Smooth muscle cell (in vitro differentiated cells): ENCODE data around the gene SCAMP3. TPM values are rescaled to one million over a fixed set of nuclear protein-coding genes. Genes with fewer than 3 reads are reported as not detected.

Experiments used
- DNase-seq: peaks from one replicate; lab custom pipeline; 2025; ENCODE audit not compliant: unreplicated experiment; lab: John Stamatoyannopoulos, UW
- H2AFZ ChIP-seq: fragments of 200-600 bp; sonication (generic); 2 replicates; pipeline ENCODE4 v1.6.0; 2016; ENCODE audit warnings: antibody characterized with exemption, low read depth, mild to moderate bottlenecking
- H3F3A ChIP-seq: fragments of 200-600 bp; sonication (generic); 2 replicates; pipeline ENCODE4 v1.6.0; 2017; ENCODE audit warnings: antibody characterized with exemption, low read depth
- H3K27ac ChIP-seq: fragments of 200-600 bp; sonication (generic); 2 replicates; pipeline ENCODE4 v1.5.1; 2016; ENCODE audit warnings: low read depth, mild to moderate bottlenecking
- H3K27me3 ChIP-seq: fragments of 200-600 bp; sonication (generic); 2 replicates; pipeline ENCODE4 v1.6.1; 2016; ENCODE audit warnings: low read depth, mild to moderate bottlenecking
- H3K36me3 ChIP-seq: fragments of 200-600 bp; sonication (generic); 2 replicates; pipeline ENCODE4 v1.5.1; 2016; ENCODE audit warnings: low read depth
- H3K4me1 ChIP-seq: fragments of 200-600 bp; sonication (generic); 2 replicates; pipeline ENCODE4 v1.5.1; 2016; ENCODE audit warnings: low read depth
- H3K4me2 ChIP-seq: fragments of 200-600 bp; sonication (generic); 2 replicates; pipeline ENCODE4 v1.6.0; 2016; ENCODE audit warnings: mild to moderate bottlenecking
- H3K4me3 ChIP-seq: fragments of 200-600 bp; sonication (generic); 2 replicates; pipeline ENCODE4 v1.5.1; 2016; ENCODE audit warnings: mild to moderate bottlenecking
- H3K79me2 ChIP-seq: fragments of 200-600 bp; sonication (generic); 2 replicates; pipeline ENCODE4 v1.6.0; 2016; ENCODE audit warnings: low read depth, mild to moderate bottlenecking
- H3K9ac ChIP-seq: fragments of 200-600 bp; sonication (generic); 2 replicates; pipeline ENCODE4 v1.6.0; 2016; ENCODE audit warnings: low read depth
- H3K9me3 ChIP-seq: fragments of 200-600 bp; sonication (generic); replicated peaks from 2 replicates; pipeline ENCODE4 v1.5.1; 2016; ENCODE audit warnings: low read depth
- H4K20me1 ChIP-seq: fragments of 200-600 bp; sonication (generic); 2 replicates; pipeline ENCODE4 v1.6.0; 2016; ENCODE audit warnings: low read depth
- WGBS: methylation state at CpG from one replicate; pipeline ENCODE4 v1.1.7; 2016; ENCODE audit warnings: low lambda C conversion rate; 5-methylcytosine and 5-hydroxymethylcytosine counted together
- polyA plus RNA-seq: library from polyadenylated mRNA; unstranded; fragments of >200 nt; fragmentation: Nextera tagmentation; extraction: Ambion mirVana; gene quantifications from 2 replicates; pipeline ENCODE4 v1.2.1, GENCODE V29; 2016
- total RNA-seq: library from RNA; depleted of rRNA; stranded (reverse); fragments of >200 nt; gene quantifications from 2 replicates; pipeline ENCODE4 v1.2.3, GENCODE V29; 2014
- TF ChIP-seq, protein P1 (sequence below): fragments of 200-600 bp; sonication (generic); IDR thresholded peaks from 2 replicates; pipeline ENCODE4 v1.5.1; 2017; ENCODE audit warnings: borderline replicate concordance, mild to moderate bottlenecking, antibody characterized with exemption; ENCODE audit not compliant: insufficient read depth, poor library complexity, severe bottlenecking

Gene SCAMP3
- total and polyA plus RNA-seq, 2 experiments from 2014 or later = 51.4 to 118 TPM

DNA sequence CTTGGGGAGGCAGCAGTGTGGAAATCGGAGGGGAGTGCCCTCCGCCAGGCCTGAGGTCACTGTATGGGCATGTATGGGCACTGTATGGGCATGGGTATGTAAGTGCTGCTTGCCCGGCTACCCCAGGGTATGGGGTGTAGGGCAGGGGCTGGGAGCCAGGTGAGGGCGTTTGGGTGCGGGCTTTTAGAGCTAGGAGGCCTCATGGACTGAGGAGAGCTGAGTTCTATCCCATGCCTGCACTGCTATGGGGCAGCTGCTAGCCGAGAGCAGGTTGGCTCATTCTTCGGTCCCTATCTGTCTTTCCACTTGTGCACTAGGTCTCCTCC, 33.7 kb upstream of the SCAMP3 start:
- Histone ChIP-seq H2AFZ (no peak overlapping the region), H3K27me3 (peaks cover 48% of the 10 kb centered on the region)
- WGBS = 81% methylated on average over 7 of the region's 7 CpGs

DNA sequence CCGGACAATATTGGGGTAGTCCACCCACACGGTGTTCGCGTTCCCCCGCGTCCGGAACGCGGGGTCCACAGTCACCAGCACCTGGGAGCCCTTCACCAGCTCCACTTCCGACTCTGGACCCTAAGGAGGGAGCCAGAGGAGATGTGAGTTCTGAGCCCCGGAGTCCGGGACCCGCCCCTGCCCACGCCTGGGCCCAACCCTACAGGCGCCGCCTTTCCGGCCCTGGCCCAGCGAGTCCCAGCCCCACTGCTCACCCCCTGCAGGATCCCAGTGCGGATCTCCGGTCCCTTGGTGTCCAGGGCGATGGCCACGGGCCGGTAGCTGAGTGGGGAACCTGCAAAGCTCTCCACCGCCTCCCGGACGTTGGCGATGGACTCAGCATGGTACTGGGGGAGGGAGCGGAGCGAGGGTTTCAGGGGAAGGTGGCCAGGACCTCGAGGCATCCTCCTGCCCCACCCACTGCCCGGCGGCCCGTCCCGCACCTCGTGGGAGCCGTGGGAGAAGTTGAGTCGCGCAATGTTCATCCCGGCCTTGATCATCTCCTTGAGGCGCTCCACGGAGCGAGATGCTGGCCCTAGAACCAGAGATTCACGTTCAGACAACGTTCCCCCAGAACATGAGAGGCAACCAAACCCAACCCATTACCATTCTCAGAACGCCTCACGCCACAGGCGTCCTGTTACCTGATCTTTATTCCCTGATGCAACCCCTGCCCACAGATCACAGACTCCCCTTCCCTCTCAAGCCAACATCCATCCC, 33.2 kb upstream of the SCAMP3 start:
- no peak for DNase-seq
- peak overlapping the region; percentile 18 for H3K4me3 ChIP-seq
- no peaks in the 10 kb centered on the region for H3F3A ChIP-seq
- no peaks in the 10 kb centered on the region for H3K79me2 ChIP-seq
- no peaks in the 10 kb centered on the region for H4K20me1 ChIP-seq
- 9% methylated on average over 45 of the region's 47 CpGs for WGBS
- no peak overlapping the region for H2AFZ ChIP-seq
- H3K9me3 ChIP-seq = no peaks in the 10 kb centered on the region
- no peak overlapping the region for H3K9ac ChIP-seq
- no peak overlapping the region for H3K27ac ChIP-seq
- peaks cover 48% of the 10 kb centered on the region for H3K27me3 ChIP-seq
- H3K4me1 ChIP-seq = peaks cover 6% of the 10 kb centered on the region
- H3K36me3 ChIP-seq = no peaks in the 10 kb centered on the region
- H3K4me2 ChIP-seq = peak overlapping the region; percentile 77
- TF ChIP-seq, protein P1, sequence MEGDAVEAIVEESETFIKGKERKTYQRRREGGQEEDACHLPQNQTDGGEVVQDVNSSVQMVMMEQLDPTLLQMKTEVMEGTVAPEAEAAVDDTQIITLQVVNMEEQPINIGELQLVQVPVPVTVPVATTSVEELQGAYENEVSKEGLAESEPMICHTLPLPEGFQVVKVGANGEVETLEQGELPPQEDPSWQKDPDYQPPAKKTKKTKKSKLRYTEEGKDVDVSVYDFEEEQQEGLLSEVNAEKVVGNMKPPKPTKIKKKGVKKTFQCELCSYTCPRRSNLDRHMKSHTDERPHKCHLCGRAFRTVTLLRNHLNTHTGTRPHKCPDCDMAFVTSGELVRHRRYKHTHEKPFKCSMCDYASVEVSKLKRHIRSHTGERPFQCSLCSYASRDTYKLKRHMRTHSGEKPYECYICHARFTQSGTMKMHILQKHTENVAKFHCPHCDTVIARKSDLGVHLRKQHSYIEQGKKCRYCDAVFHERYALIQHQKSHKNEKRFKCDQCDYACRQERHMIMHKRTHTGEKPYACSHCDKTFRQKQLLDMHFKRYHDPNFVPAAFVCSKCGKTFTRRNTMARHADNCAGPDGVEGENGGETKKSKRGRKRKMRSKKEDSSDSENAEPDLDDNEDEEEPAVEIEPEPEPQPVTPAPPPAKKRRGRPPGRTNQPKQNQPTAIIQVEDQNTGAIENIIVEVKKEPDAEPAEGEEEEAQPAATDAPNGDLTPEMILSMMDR = no peak

More for the DNA sequence above, 33.7 kb upstream of the SCAMP3 start:
- H3K9me3 ChIP-seq = no peaks in the 10 kb centered on the region
- H3F3A ChIP-seq = no peaks in the 10 kb centered on the region
- no peak overlapping the region for H3K27ac ChIP-seq
- no peaks in the 10 kb centered on the region for H4K20me1 ChIP-seq
- TF ChIP-seq, protein P1 = no peak
- no peaks in the 10 kb centered on the region for H3K79me2 ChIP-seq
- no peak overlapping the region for H3K4me2 ChIP-seq
- no peak for DNase-seq
- H3K4me1 ChIP-seq = peaks cover 6% of the 10 kb centered on the region
- H3K4me3 ChIP-seq = no peak overlapping the region
- H3K36me3 ChIP-seq = no peaks in the 10 kb centered on the region
- H3K9ac ChIP-seq = no peak overlapping the region

DNA sequence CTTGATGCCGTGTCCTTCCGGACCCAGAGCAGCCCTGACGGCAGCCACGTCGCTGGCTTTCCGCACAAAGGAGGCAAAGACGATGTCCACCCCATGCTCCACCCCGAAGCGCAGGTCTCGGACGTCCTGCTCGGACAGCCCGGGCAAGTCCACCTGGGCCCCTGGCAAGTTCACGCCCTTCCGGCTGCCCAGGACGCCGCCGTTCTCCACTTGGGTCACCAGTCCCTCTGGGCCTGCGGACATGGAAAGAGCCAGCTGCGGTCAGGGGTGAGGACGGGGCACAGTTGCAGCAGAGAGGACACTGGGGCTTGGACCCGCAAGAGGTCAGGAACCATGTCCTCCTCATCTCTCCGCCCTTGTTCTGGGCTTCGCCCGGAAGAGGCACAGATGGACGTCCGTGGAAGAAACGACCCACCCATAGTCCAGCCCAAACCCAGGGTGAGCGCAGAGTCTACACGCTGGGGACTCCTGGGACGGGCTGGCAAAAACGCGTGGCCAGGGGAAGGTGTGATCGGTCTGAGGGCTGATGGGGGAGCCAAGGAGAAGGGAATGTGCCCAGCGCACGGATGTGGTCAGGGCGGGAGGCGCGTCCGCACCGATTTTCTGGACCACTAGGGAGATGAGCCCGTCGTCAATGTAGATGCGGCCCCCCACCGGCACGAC, 32.5 kb upstream of the SCAMP3 start:
- Histone ChIP-seq H4K20me1 (no peaks in the 10 kb centered on the region), H3K27ac (no peak overlapping the region), H3K79me2 (no peaks in the 10 kb centered on the region), H3K4me3 (peak overlapping the region; percentile 18), H3K36me3 (no peaks in the 10 kb centered on the region), H3K9ac (no peak overlapping the region), H3K4me2 (peak overlapping the region; percentile 77), H2AFZ (no peak overlapping the region), H3K4me1 (peaks cover 6% of the 10 kb centered on the region), H3K9me3 (no peaks in the 10 kb centered on the region), H3K27me3 (peaks cover 48% of the 10 kb centered on the region), H3F3A (no peaks in the 10 kb centered on the region)
- DNase-seq = no peak
- TF ChIP-seq, protein P1 = no peak
- WGBS = 42% methylated on average over 46 of the region's 46 CpGs
